Measurements from ENCODE around the gene VPS26A. TPM values are rescaled to one million over a fixed set of nuclear protein-coding genes. Genes with fewer than 3 reads are reported as not detected.

Gene VPS26A
- total and polyA plus RNA-seq, 2 donors (not counting 1 experiment from before 2014, with no cell fraction given): 44.1 to 57.1 TPM

DNA sequence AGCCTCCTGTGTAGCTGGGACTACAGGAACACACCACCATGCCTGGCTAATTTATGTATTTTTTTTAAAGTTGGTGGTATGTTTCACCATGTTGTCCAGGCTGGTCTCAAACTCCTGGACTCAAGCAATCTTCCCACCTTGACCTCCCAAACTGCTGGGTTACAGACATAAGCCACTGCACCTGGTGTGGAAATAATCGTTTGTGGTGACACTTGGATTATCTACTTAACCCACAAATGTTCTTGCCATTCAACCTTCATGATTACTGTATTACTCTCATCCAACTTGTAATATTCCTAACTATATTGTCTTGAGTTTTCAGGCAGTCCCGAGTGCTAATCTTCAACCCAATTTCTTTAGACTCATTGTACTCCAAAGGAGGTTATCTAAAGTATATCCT is 45.7 kb upstream of the VPS26A start:
- no peak for TF ChIP-seq EZH2 (IDR thresholded peaks at IDR 0.05; ENCODE audit: low read length, missing control alignments)
- TF ChIP-seq, protein P1, sequence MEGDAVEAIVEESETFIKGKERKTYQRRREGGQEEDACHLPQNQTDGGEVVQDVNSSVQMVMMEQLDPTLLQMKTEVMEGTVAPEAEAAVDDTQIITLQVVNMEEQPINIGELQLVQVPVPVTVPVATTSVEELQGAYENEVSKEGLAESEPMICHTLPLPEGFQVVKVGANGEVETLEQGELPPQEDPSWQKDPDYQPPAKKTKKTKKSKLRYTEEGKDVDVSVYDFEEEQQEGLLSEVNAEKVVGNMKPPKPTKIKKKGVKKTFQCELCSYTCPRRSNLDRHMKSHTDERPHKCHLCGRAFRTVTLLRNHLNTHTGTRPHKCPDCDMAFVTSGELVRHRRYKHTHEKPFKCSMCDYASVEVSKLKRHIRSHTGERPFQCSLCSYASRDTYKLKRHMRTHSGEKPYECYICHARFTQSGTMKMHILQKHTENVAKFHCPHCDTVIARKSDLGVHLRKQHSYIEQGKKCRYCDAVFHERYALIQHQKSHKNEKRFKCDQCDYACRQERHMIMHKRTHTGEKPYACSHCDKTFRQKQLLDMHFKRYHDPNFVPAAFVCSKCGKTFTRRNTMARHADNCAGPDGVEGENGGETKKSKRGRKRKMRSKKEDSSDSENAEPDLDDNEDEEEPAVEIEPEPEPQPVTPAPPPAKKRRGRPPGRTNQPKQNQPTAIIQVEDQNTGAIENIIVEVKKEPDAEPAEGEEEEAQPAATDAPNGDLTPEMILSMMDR (conservative IDR thresholded peaks at IDR 0.05 in 1 of 2, IDR thresholded peaks at IDR 0.05 in 1 of 2; ENCODE audit: low read depth in 1 of 2, low read length in 2 of 2): no peak
- Histone ChIP-seq H3K27me3 (ENCODE audit: control insufficient read depth, insufficient read depth, low read length) (no peaks in the 10 kb centered on the region), H3K9me3 (ENCODE audit: control insufficient read depth, insufficient read depth, low read depth, low read length) (no peaks in the 10 kb centered on the region), H3K27ac (ENCODE audit: insufficient read depth, low read length) (no peak overlapping the region), H3K36me3 (ENCODE audit: control insufficient read depth, insufficient read depth, low read length) (no peaks in the 10 kb centered on the region), H3K9ac (ENCODE audit: insufficient read depth, low read length) (no peak overlapping the region), H3K4me2 (ENCODE audit: extremely low read depth, insufficient read depth, low read length) (no peak overlapping the region), H3K79me2 (ENCODE audit: control insufficient read depth, insufficient read depth, low read length) (no peaks in the 10 kb centered on the region), H2AFZ (ENCODE audit: low read length) (no peak overlapping the region), H4K20me1 (ENCODE audit: control insufficient read depth, extremely low read depth, insufficient read depth, low read length) (no peaks in the 10 kb centered on the region), H3K4me1 (ENCODE audit: control insufficient read depth, extremely low read depth, insufficient read depth, low read length) (no peaks in the 10 kb centered on the region), H3K4me3 (replicated peaks in 1 of 4; ENCODE audit: control extremely low read depth in 1 of 4, insufficient read depth in 1 of 4, low read depth in 3 of 4, low read length in 4 of 4) (no peak overlapping the region)
- no peak for DNase-seq (ENCODE audit: low read depth in 2 of 2)

DNA sequence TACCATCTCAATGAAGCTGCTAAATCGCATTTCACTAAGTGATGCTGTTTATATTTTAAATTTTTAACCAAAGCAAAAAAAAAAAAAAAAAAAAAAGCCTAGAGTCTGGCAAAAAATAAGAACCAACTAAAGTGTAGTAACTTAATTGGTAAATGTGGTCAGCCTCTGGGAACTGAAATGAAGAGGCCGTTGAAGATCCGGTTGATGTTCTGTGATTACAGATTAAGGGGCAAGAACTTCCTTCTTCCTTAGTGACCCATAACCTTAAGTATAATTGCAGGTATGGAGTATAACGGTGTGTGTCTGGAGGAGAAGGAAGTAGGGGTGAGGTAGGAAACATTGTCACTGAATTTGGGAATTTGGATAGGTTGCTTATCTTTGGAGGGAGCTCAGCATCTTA is 43.8 kb upstream of the VPS26A start:
- no peak overlapping the region for H3K4me2 ChIP-seq (ENCODE audit: extremely low read depth, insufficient read depth, low read length)
- no peak overlapping the region for H2AFZ ChIP-seq (ENCODE audit: low read length)
- H3K9ac ChIP-seq (ENCODE audit: insufficient read depth, low read length): no peak overlapping the region
- no peak overlapping the region for H3K27ac ChIP-seq (ENCODE audit: insufficient read depth, low read length)
- H3K9me3 ChIP-seq (ENCODE audit: control insufficient read depth, insufficient read depth, low read depth, low read length): no peaks in the 10 kb centered on the region
- H3K4me3 ChIP-seq (replicated peaks in 1 of 4; ENCODE audit: control extremely low read depth in 1 of 4, insufficient read depth in 1 of 4, low read depth in 3 of 4, low read length in 4 of 4): no peak overlapping the region
- H3K27me3 ChIP-seq (ENCODE audit: control insufficient read depth, insufficient read depth, low read length): no peaks in the 10 kb centered on the region
- H4K20me1 ChIP-seq (ENCODE audit: control insufficient read depth, extremely low read depth, insufficient read depth, low read length): no peaks in the 10 kb centered on the region
- TF ChIP-seq, protein P1 (conservative IDR thresholded peaks at IDR 0.05 in 1 of 2, IDR thresholded peaks at IDR 0.05 in 1 of 2; ENCODE audit: low read depth in 1 of 2, low read length in 2 of 2): no peak
- no peak for TF ChIP-seq EZH2 (IDR thresholded peaks at IDR 0.05; ENCODE audit: low read length, missing control alignments)
- no peaks in the 10 kb centered on the region for H3K36me3 ChIP-seq (ENCODE audit: control insufficient read depth, insufficient read depth, low read length)
- DNase-seq (ENCODE audit: low read depth in 2 of 2): no peak
- H3K79me2 ChIP-seq (ENCODE audit: control insufficient read depth, insufficient read depth, low read length): no peaks in the 10 kb centered on the region
- no peaks in the 10 kb centered on the region for H3K4me1 ChIP-seq (ENCODE audit: control insufficient read depth, extremely low read depth, insufficient read depth, low read length)

DNA sequence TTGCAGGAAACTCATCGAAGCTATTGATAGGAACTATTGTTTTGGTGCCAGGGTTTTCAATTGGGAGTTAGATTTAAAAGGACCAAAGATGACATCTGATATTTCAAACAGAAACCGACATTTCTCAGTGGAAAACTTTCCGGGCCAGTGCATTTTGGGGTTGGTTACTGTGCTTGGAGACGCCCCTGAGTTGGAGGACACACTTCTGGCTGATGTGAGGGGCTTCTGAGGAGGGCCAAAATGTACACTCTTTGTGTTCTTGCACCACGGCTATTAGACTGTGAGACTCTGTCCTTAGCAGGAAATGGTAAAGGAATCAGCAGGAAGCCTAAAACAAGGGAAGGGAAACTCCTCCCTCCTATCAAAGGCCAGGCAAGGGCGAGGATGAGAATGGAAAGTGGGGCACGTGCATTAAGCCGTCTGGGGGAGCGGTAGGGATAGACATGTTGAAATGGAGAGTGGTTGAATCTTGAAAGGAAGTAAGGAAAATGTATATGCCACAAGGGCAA is 37.9 kb upstream of the VPS26A start:
- Histone ChIP-seq H3K4me2 (ENCODE audit: extremely low read depth, insufficient read depth, low read length) (no peak overlapping the region), H3K27ac (ENCODE audit: insufficient read depth, low read length) (peak overlapping the region; percentile 6), H3K36me3 (ENCODE audit: control insufficient read depth, insufficient read depth, low read length) (no peaks in the 10 kb centered on the region), H3K27me3 (ENCODE audit: control insufficient read depth, insufficient read depth, low read length) (no peaks in the 10 kb centered on the region), H3K9me3 (ENCODE audit: control insufficient read depth, insufficient read depth, low read depth, low read length) (no peaks in the 10 kb centered on the region), H3K79me2 (ENCODE audit: control insufficient read depth, insufficient read depth, low read length) (no peaks in the 10 kb centered on the region), H4K20me1 (ENCODE audit: control insufficient read depth, extremely low read depth, insufficient read depth, low read length) (no peaks in the 10 kb centered on the region), H3K4me1 (ENCODE audit: control insufficient read depth, extremely low read depth, insufficient read depth, low read length) (peaks cover 4% of the 10 kb centered on the region), H2AFZ (ENCODE audit: low read length) (peak overlapping the region; percentile 93), H3K4me3 (replicated peaks in 1 of 4; ENCODE audit: control extremely low read depth in 1 of 4, insufficient read depth in 1 of 4, low read depth in 3 of 4, low read length in 4 of 4) (no peak overlapping the region), H3K9ac (ENCODE audit: insufficient read depth, low read length) (no peak overlapping the region)
- no peak for TF ChIP-seq EZH2 (IDR thresholded peaks at IDR 0.05; ENCODE audit: low read length, missing control alignments)
- TF ChIP-seq, protein P1 (conservative IDR thresholded peaks at IDR 0.05 in 1 of 2, IDR thresholded peaks at IDR 0.05 in 1 of 2; ENCODE audit: low read depth in 1 of 2, low read length in 2 of 2): no peak
- DNase-seq (ENCODE audit: low read depth in 2 of 2): no peak

Measured in fibroblast of lung (primary cell).